ENCODE data around the gene CTPS2.

Gene CTPS2

GRCh38 chrX:16714504-16714903, 2.0 kb upstream of the CTPS2 start:
- no peak for DNase-seq (ENCODE audit: low spot score)
- in situ Hi-C loops (cut with MboI; ENCODE audit: low pct_unique_long_range_greater_than_20kb, low sequenced_read_pairs, unreplicated experiment): no loop called here

GRCh38 chrX:16711893-16712547, 449 bp downstream of the CTPS2 start:
- DNase-seq (ENCODE audit: low spot score): peak; percentile 39
- TF ChIP-seq, protein P1, sequence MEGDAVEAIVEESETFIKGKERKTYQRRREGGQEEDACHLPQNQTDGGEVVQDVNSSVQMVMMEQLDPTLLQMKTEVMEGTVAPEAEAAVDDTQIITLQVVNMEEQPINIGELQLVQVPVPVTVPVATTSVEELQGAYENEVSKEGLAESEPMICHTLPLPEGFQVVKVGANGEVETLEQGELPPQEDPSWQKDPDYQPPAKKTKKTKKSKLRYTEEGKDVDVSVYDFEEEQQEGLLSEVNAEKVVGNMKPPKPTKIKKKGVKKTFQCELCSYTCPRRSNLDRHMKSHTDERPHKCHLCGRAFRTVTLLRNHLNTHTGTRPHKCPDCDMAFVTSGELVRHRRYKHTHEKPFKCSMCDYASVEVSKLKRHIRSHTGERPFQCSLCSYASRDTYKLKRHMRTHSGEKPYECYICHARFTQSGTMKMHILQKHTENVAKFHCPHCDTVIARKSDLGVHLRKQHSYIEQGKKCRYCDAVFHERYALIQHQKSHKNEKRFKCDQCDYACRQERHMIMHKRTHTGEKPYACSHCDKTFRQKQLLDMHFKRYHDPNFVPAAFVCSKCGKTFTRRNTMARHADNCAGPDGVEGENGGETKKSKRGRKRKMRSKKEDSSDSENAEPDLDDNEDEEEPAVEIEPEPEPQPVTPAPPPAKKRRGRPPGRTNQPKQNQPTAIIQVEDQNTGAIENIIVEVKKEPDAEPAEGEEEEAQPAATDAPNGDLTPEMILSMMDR (IDR thresholded peaks at IDR 0.05; ENCODE audit: extremely low read depth, insufficient read depth, missing control alignments): no peak
- in situ Hi-C loops (cut with MboI; ENCODE audit: low pct_unique_long_range_greater_than_20kb, low sequenced_read_pairs, unreplicated experiment): no loop called here

More at GRCh38 chrX:16714504-16714903, 2.0 kb upstream of the CTPS2 start:
- TF ChIP-seq, protein P1 (IDR thresholded peaks at IDR 0.05; ENCODE audit: extremely low read depth, insufficient read depth, missing control alignments): no peak

GRCh38 chrX:16711219-16711811, 1.2 kb downstream of the CTPS2 start:
- TF ChIP-seq, protein P1 (IDR thresholded peaks at IDR 0.05; ENCODE audit: extremely low read depth, insufficient read depth, missing control alignments): no peak
- peak; percentile 35 for DNase-seq (ENCODE audit: low spot score)
- in situ Hi-C loops (cut with MboI; ENCODE audit: low pct_unique_long_range_greater_than_20kb, low sequenced_read_pairs, unreplicated experiment): no loop called here

GRCh38 chrX:16708016-16708415, 4.5 kb downstream of the CTPS2 start:
- no peak for DNase-seq (ENCODE audit: low spot score)
- in situ Hi-C loops (cut with MboI; ENCODE audit: low pct_unique_long_range_greater_than_20kb, low sequenced_read_pairs, unreplicated experiment): no loop called here
- TF ChIP-seq, protein P1 (IDR thresholded peaks at IDR 0.05; ENCODE audit: extremely low read depth, insufficient read depth, missing control alignments): no peak

- TF ChIP-seq, protein P1 (IDR thresholded peaks at IDR 0.05; ENCODE audit: extremely low read depth, insufficient read depth, missing control alignments): no peak
- DNase-seq (ENCODE audit: low spot score): no peak
- in situ Hi-C loops (cut with MboI; ENCODE audit: low pct_unique_long_range_greater_than_20kb, low sequenced_read_pairs, unreplicated experiment): no loop called here
Observed at GRCh38 chrX:16705370-16705769, 7.1 kb downstream of the CTPS2 start.

DNA sequence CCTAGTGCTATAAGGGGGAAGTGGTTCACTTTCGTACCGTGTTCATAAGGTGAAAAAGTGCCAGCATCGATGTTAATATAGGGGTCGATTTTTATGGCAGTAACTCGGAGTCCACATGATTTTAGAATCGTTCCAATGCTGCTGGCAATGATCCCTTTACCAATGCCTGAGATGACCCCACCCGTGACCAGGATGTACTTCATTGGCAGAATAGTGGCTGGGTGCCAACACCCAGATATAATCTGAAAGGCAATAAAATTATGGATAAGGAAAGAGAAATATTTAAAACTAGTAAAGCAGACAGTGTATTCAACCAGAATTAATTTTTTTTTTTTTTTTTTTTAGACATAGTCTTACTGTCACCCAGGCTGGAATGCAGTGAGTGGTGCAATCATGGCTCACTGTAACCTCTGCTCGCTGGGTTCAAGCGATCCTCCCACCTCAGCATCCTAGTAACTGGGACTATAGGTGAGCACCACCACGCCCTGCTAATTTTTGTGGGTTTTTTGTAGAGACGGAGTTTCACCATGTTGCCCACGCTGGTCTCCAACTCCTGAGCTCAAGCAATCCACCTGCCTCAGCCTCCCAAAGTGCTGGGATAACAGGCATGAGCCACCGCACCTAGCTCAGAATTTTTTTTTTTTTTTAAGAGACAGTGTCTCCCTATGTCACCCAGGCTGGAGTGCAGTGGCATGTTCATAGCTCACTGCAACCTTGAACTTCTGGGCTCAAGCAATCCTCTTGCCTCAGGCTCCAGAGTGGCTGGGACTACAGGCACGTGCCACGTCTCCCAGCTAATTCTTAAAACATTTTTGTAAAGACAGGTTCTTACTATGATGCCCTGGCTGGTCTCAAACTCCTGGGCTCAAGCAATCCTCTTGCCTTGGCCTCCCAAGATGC, 9.5 kb downstream of the CTPS2 start:
- in situ Hi-C loops (cut with MboI; ENCODE audit: low pct_unique_long_range_greater_than_20kb, low sequenced_read_pairs, unreplicated experiment): no loop called here
- TF ChIP-seq, protein P1 (IDR thresholded peaks at IDR 0.05; ENCODE audit: extremely low read depth, insufficient read depth, missing control alignments): no peak
- DNase-seq (ENCODE audit: low spot score): no peak
